ENCODE data around the gene PLA2G12A.

DNA sequence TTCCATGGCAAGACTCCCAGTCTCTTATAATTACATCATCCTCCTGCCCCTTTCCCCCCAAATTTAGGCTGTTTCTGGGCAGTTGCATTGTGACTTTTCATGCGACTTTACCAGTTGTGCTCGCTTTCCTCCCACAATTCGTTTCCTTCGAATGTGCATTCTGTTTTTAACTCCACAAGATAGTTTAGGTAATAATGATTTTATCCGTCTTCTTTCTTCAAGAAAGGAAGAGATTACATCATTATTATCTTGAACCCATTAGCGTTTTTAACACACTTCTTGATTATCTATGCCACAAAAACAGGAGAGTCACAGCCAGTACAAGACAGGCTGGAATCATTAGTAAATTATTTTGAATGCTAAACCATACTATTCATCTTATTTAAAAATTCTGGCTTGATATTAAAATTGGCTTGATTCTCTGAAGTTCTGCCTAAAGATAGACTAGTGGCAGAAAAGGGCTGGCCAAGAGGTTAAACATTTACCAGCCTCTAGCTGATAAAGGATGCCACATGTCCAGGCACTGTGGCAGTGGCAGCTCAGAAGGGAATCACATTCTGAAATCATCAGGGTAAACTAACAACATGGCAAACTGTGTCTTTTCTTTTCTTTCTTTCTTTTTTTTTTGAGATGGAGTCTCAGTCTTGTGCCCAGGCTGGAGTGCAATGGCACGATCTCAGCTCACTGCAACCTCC lies 19.7 kb upstream of the PLA2G12A start:
- TF ChIP-seq EZH2phosphoT487 (IDR thresholded peaks at IDR 0.05; ENCODE audit: insufficient read depth, low read depth) (no peak), EZH2 (IDR thresholded peaks at IDR 0.05; ENCODE audit: insufficient read depth, poor library complexity, severe bottlenecking) (no peak)

Data from GM23248 (cell line).